ENCODE data around the gene MAML3.

DNA sequence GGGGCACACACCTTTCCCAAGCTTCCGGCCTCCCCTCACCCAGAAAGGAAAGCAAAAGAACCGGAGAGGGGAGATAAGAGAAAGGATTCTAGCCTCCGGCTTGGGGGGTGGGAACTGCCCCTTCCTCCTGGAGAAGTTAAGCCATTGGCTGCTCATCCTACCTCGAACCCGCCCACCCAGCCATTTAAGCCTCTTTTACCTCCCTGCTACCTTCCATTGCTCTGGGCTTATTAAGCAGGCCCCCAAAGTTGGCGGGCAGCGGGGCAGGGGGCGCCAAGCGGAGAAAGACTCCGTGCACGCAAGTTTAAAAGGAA, 2.3 kb downstream of the MAML3 start:
- TF ChIP-seq, protein P1, sequence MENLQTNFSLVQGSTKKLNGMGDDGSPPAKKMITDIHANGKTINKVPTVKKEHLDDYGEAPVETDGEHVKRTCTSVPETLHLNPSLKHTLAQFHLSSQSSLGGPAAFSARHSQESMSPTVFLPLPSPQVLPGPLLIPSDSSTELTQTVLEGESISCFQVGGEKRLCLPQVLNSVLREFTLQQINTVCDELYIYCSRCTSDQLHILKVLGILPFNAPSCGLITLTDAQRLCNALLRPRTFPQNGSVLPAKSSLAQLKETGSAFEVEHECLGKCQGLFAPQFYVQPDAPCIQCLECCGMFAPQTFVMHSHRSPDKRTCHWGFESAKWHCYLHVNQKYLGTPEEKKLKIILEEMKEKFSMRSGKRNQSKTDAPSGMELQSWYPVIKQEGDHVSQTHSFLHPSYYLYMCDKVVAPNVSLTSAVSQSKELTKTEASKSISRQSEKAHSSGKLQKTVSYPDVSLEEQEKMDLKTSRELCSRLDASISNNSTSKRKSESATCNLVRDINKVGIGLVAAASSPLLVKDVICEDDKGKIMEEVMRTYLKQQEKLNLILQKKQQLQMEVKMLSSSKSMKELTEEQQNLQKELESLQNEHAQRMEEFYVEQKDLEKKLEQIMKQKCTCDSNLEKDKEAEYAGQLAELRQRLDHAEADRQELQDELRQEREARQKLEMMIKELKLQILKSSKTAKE (CRISPR knock-in tag; IDR thresholded peaks at IDR 0.05; ENCODE audit: borderline replicate concordance) = no peak
- TF ChIP-seq MTA3 (CRISPR knock-in tag; IDR thresholded peaks at IDR 0.05) (no peak), RXRA (CRISPR knock-in tag; IDR thresholded peaks at IDR 0.05) (no peak), NR2F6 (IDR thresholded peaks at IDR 0.05) (no peak), NR2F6 (CRISPR knock-in tag; IDR thresholded peaks at IDR 0.05) (no peak), MTA1 (CRISPR knock-in tag; IDR thresholded peaks at IDR 0.05; ENCODE audit: borderline replicate concordance) (no peak), NFYC (CRISPR knock-in tag; IDR thresholded peaks at IDR 0.05) (no peak), NFRKB (IDR thresholded peaks at IDR 0.05) (no peak)
- TF ChIP-seq, protein P2, sequence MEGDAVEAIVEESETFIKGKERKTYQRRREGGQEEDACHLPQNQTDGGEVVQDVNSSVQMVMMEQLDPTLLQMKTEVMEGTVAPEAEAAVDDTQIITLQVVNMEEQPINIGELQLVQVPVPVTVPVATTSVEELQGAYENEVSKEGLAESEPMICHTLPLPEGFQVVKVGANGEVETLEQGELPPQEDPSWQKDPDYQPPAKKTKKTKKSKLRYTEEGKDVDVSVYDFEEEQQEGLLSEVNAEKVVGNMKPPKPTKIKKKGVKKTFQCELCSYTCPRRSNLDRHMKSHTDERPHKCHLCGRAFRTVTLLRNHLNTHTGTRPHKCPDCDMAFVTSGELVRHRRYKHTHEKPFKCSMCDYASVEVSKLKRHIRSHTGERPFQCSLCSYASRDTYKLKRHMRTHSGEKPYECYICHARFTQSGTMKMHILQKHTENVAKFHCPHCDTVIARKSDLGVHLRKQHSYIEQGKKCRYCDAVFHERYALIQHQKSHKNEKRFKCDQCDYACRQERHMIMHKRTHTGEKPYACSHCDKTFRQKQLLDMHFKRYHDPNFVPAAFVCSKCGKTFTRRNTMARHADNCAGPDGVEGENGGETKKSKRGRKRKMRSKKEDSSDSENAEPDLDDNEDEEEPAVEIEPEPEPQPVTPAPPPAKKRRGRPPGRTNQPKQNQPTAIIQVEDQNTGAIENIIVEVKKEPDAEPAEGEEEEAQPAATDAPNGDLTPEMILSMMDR (CRISPR knock-in tag; IDR thresholded peaks at IDR 0.05) = no peak

Measured in HepG2 (cell line).